ENCODE results near the gene ZNF844. TPM values are rescaled to one million over a fixed set of nuclear protein-coding genes. Genes with fewer than 3 reads are reported as not detected.
A peak's percentile ranks its signal among the peaks of the same experiment; 100 is the strongest.

Gene ZNF844
- total RNA-seq, 1 donor from 2014 or later: 0.15 TPM

DNA sequence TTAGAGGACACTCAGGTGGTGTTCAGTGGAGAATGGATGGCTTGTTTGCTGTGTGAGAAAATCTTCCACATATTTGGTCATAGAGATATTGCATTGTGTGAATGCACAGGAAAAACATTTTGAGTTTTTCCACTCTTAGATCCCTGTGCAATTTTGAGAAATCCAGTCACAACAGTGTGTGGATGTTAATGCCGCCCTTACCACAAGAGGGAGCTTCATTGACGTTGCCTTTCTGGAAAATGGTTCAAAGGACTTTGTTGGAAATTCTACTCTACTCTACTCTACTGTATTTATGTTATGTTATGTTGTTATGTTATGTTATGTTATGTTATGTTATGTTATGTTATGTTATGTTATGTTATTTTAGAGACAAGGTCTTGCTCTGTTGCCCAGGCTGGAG lies 62.2 kb downstream of the ZNF844 start:
- Mint-ChIP-seq H3K4me3 (ENCODE audit: unreplicated experiment) (no peak overlapping the region), H3K27ac (ENCODE audit: unreplicated experiment) (no peak overlapping the region), H3K4me1 (ENCODE audit: unreplicated experiment) (no peaks in the 10 kb centered on the region), H3K36me3 (ENCODE audit: low read depth, unreplicated experiment) (peaks cover 24% of the 10 kb centered on the region), H3K27me3 (ENCODE audit: unreplicated experiment) (peaks cover 5% of the 10 kb centered on the region), H3K9me3 (ENCODE audit: unreplicated experiment) (peaks cover 29% of the 10 kb centered on the region)
- DNase-seq (ENCODE audit: low spot score): no peak
- peak; percentile 43 for TF ChIP-seq CTCF (IDR thresholded peaks at IDR 0.05; ENCODE audit: unreplicated experiment)

Other genes with a start within 250 kb of the ZNF844 start
- gene ZNF439, start 216.0 kb upstream of the ZNF844 start, total RNA-seq (ENCODE audit: unreplicated experiment): 0.18 TPM
- not detected for gene ZNF69, start 176.9 kb upstream of the ZNF844 start, total RNA-seq (ENCODE audit: unreplicated experiment)
- gene ZNF700, start 139.6 kb upstream of the ZNF844 start, total RNA-seq (ENCODE audit: unreplicated experiment): 0.18 TPM
- not detected for gene ZNF763, start 99.7 kb upstream of the ZNF844 start, total RNA-seq (ENCODE audit: unreplicated experiment)
- 0.21 TPM for gene ZNF433, start 29.1 kb upstream of the ZNF844 start, total RNA-seq (ENCODE audit: unreplicated experiment)
- gene ZNF878, start 11.8 kb upstream of the ZNF844 start, total RNA-seq (ENCODE audit: unreplicated experiment): not detected
- gene ZNF20, start 75.6 kb downstream of the ZNF844 start, total RNA-seq (ENCODE audit: unreplicated experiment): 6.2 TPM
- gene ZNF625, start 92.0 kb downstream of the ZNF844 start, total RNA-seq (ENCODE audit: unreplicated experiment): 26.7 TPM
- gene ZNF136, start 98.4 kb downstream of the ZNF844 start, total RNA-seq (ENCODE audit: unreplicated experiment): 12.4 TPM
- 7.0 TPM for gene ZNF44, start 230.2 kb downstream of the ZNF844 start, total RNA-seq (ENCODE audit: unreplicated experiment)

Measured in endothelial cell (in vitro differentiated cells).